SK-N-SH (cell line): ENCODE results near the gene SEC61B. TPM values are rescaled to one million over a fixed set of nuclear protein-coding genes. Genes with fewer than 3 reads are reported as not detected.

Source experiments
- CTCF ChIA-PET: fragments of 300-600, 350-600 bp; formaldehyde crosslinking; extraction: SDS; loops from one replicate; lab custom pipeline; 2021; lab: Yijun Ruan, JAX
- POLR2A ChIA-PET: fragments of 350-600 bp; sonication (Branson Sonifier 250); formaldehyde crosslinking; extraction: SDS; loops from one replicate; lab custom pipeline; 2020; ENCODE audit warnings: antibody characterized with exemption, inconsistent platforms; lab: Yijun Ruan, JAX
- DNase-seq: peaks from one replicate; pipeline ENCODE4 v3.0.0; 2012
- H2AFZ ChIP-seq: fragments of 200-600 bp; sonication (generic); 2 replicates; pipeline ENCODE4 v1.8.1; 2016; ENCODE audit warnings: antibody characterized with exemption, mild to moderate bottlenecking, low read depth
- H3F3A ChIP-seq: fragments of 200-600 bp; sonication (generic); replicated peaks from 2 replicates; pipeline ENCODE3; 2016; ENCODE audit warnings: antibody characterized with exemption, mild to moderate bottlenecking; ENCODE audit not compliant: insufficient read depth
- H3K27ac ChIP-seq, 2 experiments: fragments of 200-500 bp in 1 of 2; fragments of 200-600 bp in 1 of 2; sonication (Bioruptor generic) in 1 of 2; sonication (generic), shearing (Covaris generic) in 1 of 2; 2 replicates each; pipeline versions ENCODE4 v1.5.1 to v1.6.1; 2014 to 2016; ENCODE audit warnings: low read depth in 2 of 2, inconsistent platforms in 1 of 2, low read length in 1 of 2, mild to moderate bottlenecking in 1 of 2, mixed read lengths in 1 of 2
- H3K27me3 ChIP-seq: fragments of 200-600 bp; sonication (generic), shearing (Covaris generic); 2 replicates; pipeline ENCODE4 v1.6.1; 2016; ENCODE audit warnings: mixed run types; ENCODE audit not compliant: insufficient read depth
- H3K36me3 ChIP-seq, 2 experiments: fragments of 200-500 bp in 1 of 2; fragments of 200-600 bp in 1 of 2; sonication (Bioruptor generic) in 1 of 2; sonication (generic) in 1 of 2; replicated peaks in 1 of 2; 2 replicates each; pipeline versions ENCODE3 to v1.5.1; 2014 to 2016; ENCODE audit warnings: low read length in 1 of 2, mild to moderate bottlenecking in 1 of 2; ENCODE audit not compliant: insufficient read depth in 2 of 2, control insufficient read depth in 1 of 2
- H3K4me1 ChIP-seq, 2 experiments: fragments of 200-500 bp in 1 of 2; fragments of 200-600 bp in 1 of 2; sonication (Bioruptor generic) in 1 of 2; sonication (generic), shearing (Covaris generic) in 1 of 2; 2 replicates each; pipeline versions ENCODE4 v1.5.1 to v1.6.1; 2014 to 2016; ENCODE audit warnings: low read depth in 1 of 2, low read length in 1 of 2, mixed run types in 1 of 2; ENCODE audit not compliant: insufficient read depth in 2 of 2, control insufficient read depth in 1 of 2
- H3K4me2 ChIP-seq: fragments of 200-600 bp; sonication (generic), shearing (Covaris generic); 2 replicates; pipeline ENCODE4 v1.6.1; 2017; ENCODE audit warnings: mixed run types
- H3K4me3 ChIP-seq, 2 experiments: fragments of 200-500 bp in 1 of 2; fragments of 200-600 bp in 1 of 2; sonication (Bioruptor generic) in 1 of 2; sonication (generic), shearing (Covaris generic) in 1 of 2; 2 replicates each; pipeline versions ENCODE4 v1.5.1 to v1.8.1; 2014 to 2016; ENCODE audit warnings: low read depth in 2 of 2, inconsistent platforms in 1 of 2, low read length in 1 of 2, mild to moderate bottlenecking in 1 of 2, mixed read lengths in 1 of 2, moderate library complexity in 1 of 2
- H3K79me2 ChIP-seq: fragments of 200-600 bp; sonication (generic); 2 replicates; pipeline ENCODE4 v1.8.1; 2017; ENCODE audit warnings: mild to moderate bottlenecking; ENCODE audit not compliant: insufficient read depth
- H3K9ac ChIP-seq: fragments of 200-600 bp; sonication (generic); 2 replicates; pipeline ENCODE4 v1.6.1; 2017; ENCODE audit warnings: mixed run types
- H3K9me2 ChIP-seq: fragments of 200-600 bp; sonication (generic); 2 replicates; pipeline ENCODE4 v1.6.1; 2017; ENCODE audit warnings: mixed run types
- H3K9me3 ChIP-seq: fragments of 200-600 bp; sonication (generic); 2 replicates; pipeline ENCODE4 v1.6.1; 2017; ENCODE audit warnings: mixed run types, mild to moderate bottlenecking, moderate library complexity
- H4K20me1 ChIP-seq: fragments of 200-600 bp; sonication (generic); 2 replicates; pipeline ENCODE4 v1.6.1; 2017; ENCODE audit warnings: mild to moderate bottlenecking, mixed run types; ENCODE audit not compliant: insufficient read depth
- CHD2 ChIP-seq: fragments of 150-350 bp; IDR thresholded peaks from 2 replicates; pipeline ENCODE4 v1.6.1; 2018; ENCODE audit warnings: low read length; ENCODE audit not compliant: partially characterized antibody
- ELF1 ChIP-seq: IDR thresholded peaks from 2 replicates; pipeline ENCODE4 v1.4.0; 2012
- EP300 ChIP-seq, 2 experiments: IDR thresholded peaks; 2 replicates each; pipeline versions ENCODE4 v1.4.0 to v1.6.1; 2012; ENCODE audit warnings: borderline replicate concordance in 1 of 2, low read depth in 1 of 2, low read length in 1 of 2
- EZH2phosphoT487 ChIP-seq: fragments of 200-600 bp; sonication (generic); IDR thresholded peaks from 2 replicates; pipeline ENCODE4 v1.6.1; 2017; ENCODE audit warnings: low read depth, mixed run types, mild to moderate bottlenecking, antibody characterized with exemption, moderate library complexity, borderline replicate concordance
- GABPA ChIP-seq: IDR thresholded peaks from 2 replicates; pipeline ENCODE4 v1.4.0; 2012; ENCODE audit warnings: low read depth, mild to moderate bottlenecking
- JUND ChIP-seq: IDR thresholded peaks from 2 replicates; pipeline ENCODE4 v1.4.0; 2012
- MXI1 ChIP-seq: IDR thresholded peaks from 2 replicates; pipeline ENCODE4 v1.6.1; 2012; ENCODE audit warnings: mild to moderate bottlenecking, low read depth, low read length, improper control_type of control experiment
- NRF1 ChIP-seq: IDR thresholded peaks from 2 replicates; pipeline ENCODE4 v1.6.1; 2012; ENCODE audit warnings: low read depth, mild to moderate bottlenecking, low read length
- POLR2AphosphoS5 ChIP-seq: IDR thresholded peaks from 2 replicates; pipeline ENCODE4 v1.6.1; 2012; ENCODE audit warnings: low read depth, low read length
- RAD21 ChIP-seq: IDR thresholded peaks from 2 replicates; pipeline ENCODE4 v1.6.1; 2012; ENCODE audit warnings: mild to moderate bottlenecking, low read length
- REST ChIP-seq: IDR thresholded peaks from 2 replicates; pipeline ENCODE4 v1.6.1; 2012; ENCODE audit warnings: mild to moderate bottlenecking, low read depth, low read length, moderate library complexity
- RFX5 ChIP-seq: IDR thresholded peaks from 2 replicates; pipeline ENCODE4 v1.6.1; 2012; ENCODE audit warnings: mild to moderate bottlenecking, improper control_type of control experiment, low read length
- RXRA ChIP-seq: IDR thresholded peaks from 2 replicates; pipeline ENCODE4 v1.4.0; 2012; ENCODE audit warnings: low read depth, mild to moderate bottlenecking, borderline replicate concordance
- TAF1 ChIP-seq: IDR thresholded peaks from 2 replicates; pipeline ENCODE4 v1.6.1; 2012; ENCODE audit warnings: low read depth, mild to moderate bottlenecking, low read length, moderate library complexity, borderline replicate concordance
- TEAD4 ChIP-seq: IDR thresholded peaks from 2 replicates; pipeline ENCODE4 v1.4.0; 2012; ENCODE audit warnings: mild to moderate bottlenecking, borderline replicate concordance; ENCODE audit not compliant: insufficient read depth
- ZBTB33 ChIP-seq: IDR thresholded peaks from 2 replicates; pipeline ENCODE4 v1.4.0; 2012; ENCODE audit warnings: low read depth, borderline replicate concordance
- WGBS: methylation state at CpG from one replicate; pipeline ENCODE4 v1.1.6; 2017; ENCODE audit warnings: low lambda C conversion rate; 5-methylcytosine and 5-hydroxymethylcytosine counted together
- polyA plus RNA-seq, 3 experiments: library from polyadenylated mRNA; depleted of rRNA; stranded (reverse); fragments of >200 nt; gene quantifications; 2 replicates each; pipeline ENCODE4 v1.2.3, GENCODE V29; 2012
- TF ChIP-seq, protein P1 (sequence below): fragments of 150-350 bp; IDR thresholded peaks from 2 replicates; pipeline ENCODE4 v1.6.1; 2016; ENCODE audit warnings: mild to moderate bottlenecking, low read depth, low read length
- TF ChIP-seq, protein P2 (sequence below): IDR thresholded peaks from 2 replicates; pipeline ENCODE4 v1.4.0; 2012; ENCODE audit warnings: low read depth, borderline replicate concordance

SEC61B gene
- polyA plus RNA-seq, 1 of the 3 experiments (the other 2 are of a cell fraction): 174 TPM

DNA sequence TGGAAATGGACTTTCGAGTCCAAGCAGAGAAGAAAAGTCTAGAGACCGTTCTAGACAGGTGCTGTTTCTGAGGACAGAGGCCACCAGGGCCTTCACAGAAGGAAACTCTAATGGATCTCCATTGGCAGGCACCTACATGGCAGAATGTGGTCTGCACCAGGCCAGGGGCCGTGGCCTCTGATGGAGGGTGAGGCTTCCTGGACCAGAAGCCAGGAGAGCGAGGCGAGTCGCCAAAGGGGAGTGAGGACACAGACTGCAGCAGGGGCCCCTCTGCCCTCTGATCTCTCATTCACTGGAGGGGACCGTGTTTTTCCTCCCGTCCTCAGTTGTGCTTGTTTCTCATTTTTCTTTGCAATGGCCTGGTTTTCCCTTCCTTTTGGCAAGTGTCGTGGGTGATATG is 41.4 kb upstream of the SEC61B start:
- Histone ChIP-seq H3K36me3 (no peaks in the 10 kb centered on the region), H3K79me2 (no peaks in the 10 kb centered on the region), H3K4me3 (no peak overlapping the region), H3F3A (no peaks in the 10 kb centered on the region), H3K4me1 (peaks cover 3 to 37% of the 10 kb centered on the region in 2 experiments; a peak in 1 of 4 replicates), H3K27ac (no peak overlapping the region), H2AFZ (no peak overlapping the region), H3K9me2 (no peaks in the 10 kb centered on the region), H3K4me2 (no peak overlapping the region), H3K9ac (no peak overlapping the region), H3K9me3 (no peaks in the 10 kb centered on the region), H3K27me3 (no peaks in the 10 kb centered on the region), H4K20me1 (no peaks in the 10 kb centered on the region)
- ChIA-PET CTCF (no interaction called here), POLR2A (no interaction called here)
- no peak for DNase-seq
- whole genome bisulfite sequencing: 86% methylated on average over 5 of the region's 9 CpGs
- TF ChIP-seq REST: no peak
- TF ChIP-seq RFX5: no peak
- TF ChIP-seq POLR2AphosphoS5: no peak
- TF ChIP-seq NRF1: no peak
- no peak for TF ChIP-seq GABPA

GRCh38 chr9:99181206-99181605 is 40.9 kb upstream of the SEC61B start:
- no peak overlapping the region for H3K4me3 ChIP-seq
- H3K27me3 ChIP-seq: no peaks in the 10 kb centered on the region
- no peak overlapping the region for H2AFZ ChIP-seq
- H3K4me1 ChIP-seq: peaks cover 3 to 42% of the 10 kb centered on the region in 2 experiments; a peak in 1 of 4 replicates
- H3K27ac ChIP-seq: no peak overlapping the region
- no peak for DNase-seq
- H3K4me2 ChIP-seq: no peak overlapping the region
- no peaks in the 10 kb centered on the region for H3F3A ChIP-seq
- no peaks in the 10 kb centered on the region for H3K9me3 ChIP-seq
- ChIA-PET POLR2A (no interaction called here), CTCF (interaction anchor here (0.8 to 5.5 kb wide), 5 partner anchors 18 to 1142 kb away, joined by 3 to 66 read pairs (median 3); no protein-coding TSS in a partner anchor)
- H4K20me1 ChIP-seq: no peaks in the 10 kb centered on the region
- H3K36me3 ChIP-seq: no peaks in the 10 kb centered on the region
- WGBS: 80% methylated on average over 2 of the region's 2 CpGs
- no peaks in the 10 kb centered on the region for H3K9me2 ChIP-seq
- H3K9ac ChIP-seq: no peak overlapping the region
- H3K79me2 ChIP-seq: no peaks in the 10 kb centered on the region
- TF ChIP-seq, protein P1, sequence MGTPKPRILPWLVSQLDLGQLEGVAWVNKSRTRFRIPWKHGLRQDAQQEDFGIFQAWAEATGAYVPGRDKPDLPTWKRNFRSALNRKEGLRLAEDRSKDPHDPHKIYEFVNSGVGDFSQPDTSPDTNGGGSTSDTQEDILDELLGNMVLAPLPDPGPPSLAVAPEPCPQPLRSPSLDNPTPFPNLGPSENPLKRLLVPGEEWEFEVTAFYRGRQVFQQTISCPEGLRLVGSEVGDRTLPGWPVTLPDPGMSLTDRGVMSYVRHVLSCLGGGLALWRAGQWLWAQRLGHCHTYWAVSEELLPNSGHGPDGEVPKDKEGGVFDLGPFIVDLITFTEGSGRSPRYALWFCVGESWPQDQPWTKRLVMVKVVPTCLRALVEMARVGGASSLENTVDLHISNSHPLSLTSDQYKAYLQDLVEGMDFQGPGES: no peak
- TF ChIP-seq ZBTB33: no peak
- TF ChIP-seq MXI1: no peak
- TF ChIP-seq, protein P2, sequence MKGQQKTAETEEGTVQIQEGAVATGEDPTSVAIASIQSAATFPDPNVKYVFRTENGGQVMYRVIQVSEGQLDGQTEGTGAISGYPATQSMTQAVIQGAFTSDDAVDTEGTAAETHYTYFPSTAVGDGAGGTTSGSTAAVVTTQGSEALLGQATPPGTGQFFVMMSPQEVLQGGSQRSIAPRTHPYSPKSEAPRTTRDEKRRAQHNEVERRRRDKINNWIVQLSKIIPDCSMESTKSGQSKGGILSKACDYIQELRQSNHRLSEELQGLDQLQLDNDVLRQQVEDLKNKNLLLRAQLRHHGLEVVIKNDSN: no peak
- no peak for TF ChIP-seq EP300 (IDR thresholded peaks at IDR 0.05; ENCODE audit: borderline replicate concordance in 1 of 2, low read depth in 1 of 2, low read length in 1 of 2)
- no peak for TF ChIP-seq JUND
- no peak for TF ChIP-seq RAD21
- TF ChIP-seq TAF1: no peak
- TF ChIP-seq RFX5: no peak
- no peak for TF ChIP-seq ELF1
- no peak for TF ChIP-seq EZH2phosphoT487
- no peak for TF ChIP-seq RXRA
- no peak for TF ChIP-seq NRF1
- no peak for TF ChIP-seq TEAD4
- TF ChIP-seq CHD2: no peak
